AG04450 (cell line): ENCODE data around the gene MED20. TPM values are rescaled to one million over a fixed set of nuclear protein-coding genes. Genes with fewer than 3 reads are reported as not detected.

Source experiments
- CTCF ChIA-PET: fragments of 300-600, 350-600 bp; formaldehyde crosslinking; extraction: SDS; loops from one replicate; lab custom pipeline; 2022; ENCODE audit warnings: antibody characterized with exemption, inconsistent platforms; lab: Charles Lee
- POLR2A ChIA-PET: fragments of 350-600 bp; formaldehyde crosslinking; extraction: SDS; loops from one replicate; lab custom pipeline; 2021; ENCODE audit warnings: antibody characterized with exemption, inconsistent platforms; lab: Yijun Ruan, JAX
- DNase-seq: peaks from one replicate; pipeline ENCODE4 v3.0.0-alpha.2; 2011; ENCODE audit warnings: low read depth, low spot score
- H3K27ac ChIP-seq: one replicate; pipeline ENCODE4 v1.5.1; 2012; ENCODE audit warnings: low read depth, low read length, control low read depth
- H3K27me3 ChIP-seq: one replicate; pipeline ENCODE4 v1.6.0; 2012; ENCODE audit warnings: low read length; ENCODE audit not compliant: control insufficient read depth, insufficient read depth
- H3K4me3 ChIP-seq: 2 replicates; pipeline ENCODE4 v1.5.1; 2011; ENCODE audit warnings: mild to moderate bottlenecking, low read depth, low read length, control low read depth
- H3K9me3 ChIP-seq: 2 replicates; pipeline ENCODE4 v1.5.1; 2012; ENCODE audit warnings: low read length; ENCODE audit not compliant: control insufficient read depth, insufficient read depth
- CTCF ChIP-seq: IDR thresholded peaks from 2 replicates; pipeline ENCODE4 v1.5.1; 2011; ENCODE audit warnings: low read depth, low read length, control low read depth, inconsistent platforms
- polyA plus RNA-seq: library from polyadenylated mRNA; depleted of rRNA; stranded (reverse); fragments of >200 nt; gene quantifications from 2 replicates; pipeline ENCODE4 v1.2.3, GENCODE V29; 2011

MED20 gene
- polyA plus RNA-seq, 1 experiment = 48.6 TPM

GRCh38 chr6:41938590-41939175, 17.7 kb upstream of the MED20 start:
- Histone ChIP-seq H3K27me3 (no peaks in the 10 kb centered on the region), H3K27ac (peak overlapping the region; percentile 57), H3K4me3 (peak overlapping the region; percentile 98; the same call in 1 of the 2 replicates), H3K9me3 (peaks cover 3% of the 10 kb centered on the region; the same call in 1 of the 2 replicates)
- CTCF ChIA-PET = interaction anchor here (1.0 to 12.9 kb wide), 5 partner anchors 17 to 151 kb away, joined by 4 to 145 read pairs (median 36); partner anchors contain the start of genes BYSL, MED20 and TOMM6
- DNase-seq = no peak
- POLR2A ChIA-PET = interaction anchor here (1.0 to 1.7 kb wide), 4 partner anchors 12 to 107 kb away, joined by 3 to 6 read pairs (median 4); partner anchors contain the start of gene BYSL
- TF ChIP-seq CTCF = no peak

- H3K27ac ChIP-seq = no peak overlapping the region
- CTCF ChIA-PET = interaction anchor here (0.9 to 12.9 kb wide), 5 partner anchors 16 to 151 kb away, joined by 3 to 145 read pairs (median 36); partner anchors contain the start of genes BYSL, MED20 and TOMM6
- no peak overlapping the region for H3K4me3 ChIP-seq
- H3K9me3 ChIP-seq = peaks cover 3% of the 10 kb centered on the region; the same call in 1 of the 2 replicates
- no peaks in the 10 kb centered on the region for H3K27me3 ChIP-seq
- TF ChIP-seq CTCF = no peak
- POLR2A ChIA-PET = interaction anchor here (0.7 to 1.2 kb wide), 2 partner anchors 16 to 106 kb away, joined by 3 to 4 read pairs; partner anchors contain the start of gene BYSL
- DNase-seq = no peak
Measured at GRCh38 chr6:41937861-41938574, 17.1 kb upstream of the MED20 start.

GRCh38 chr6:41937472-41937860, 16.5 kb upstream of the MED20 start:
- ChIA-PET POLR2A (no interaction called here), CTCF (interaction anchor here (0.9 to 12.9 kb wide), 6 partner anchors 10 to 150 kb away, joined by 3 to 145 read pairs (median 32); partner anchors contain the start of genes BYSL, MED20 and TOMM6)
- Histone ChIP-seq H3K4me3 (no peak overlapping the region), H3K9me3 (peaks cover 3% of the 10 kb centered on the region; the same call in 1 of the 2 replicates), H3K27me3 (no peaks in the 10 kb centered on the region), H3K27ac (no peak overlapping the region)
- no peak for TF ChIP-seq CTCF
- DNase-seq = no peak

- Histone ChIP-seq H3K9me3 (peaks cover 3% of the 10 kb centered on the region; the same call in 1 of the 2 replicates), H3K27me3 (no peaks in the 10 kb centered on the region), H3K27ac (peak overlapping the region; percentile 47), H3K4me3 (no peak overlapping the region)
- ChIA-PET CTCF (interaction anchor here (0.5 to 12.9 kb wide), 16 partner anchors 9 to 569 kb away, joined by 3 to 145 read pairs (median 4); partner anchors contain the start of genes BYSL, MED20, TAF8 and TOMM6), POLR2A (interaction anchor here (0.5 to 1.5 kb wide), 5 partner anchors 9 to 143 kb away, joined by 3 to 6 read pairs (median 4); partner anchors contain the start of genes BYSL and MED20)
- DNase-seq = peak; percentile 65
- TF ChIP-seq CTCF = peak; percentile 94
Measured at GRCh38 chr6:41936073-41936837, 15.3 kb upstream of the MED20 start.
